GM18502 (cell line): ENCODE measurements around the gene AMHR2.

Source experiments
- ATAC-seq: cut with Tn5 transposase; IDR thresholded peaks from one replicate; pipeline ENCODE4 v1.9.1; 2021; ENCODE audit warnings: mild to moderate bottlenecking; ENCODE audit not compliant: unreplicated experiment, poor library complexity

The AMHR2 gene

DNA sequence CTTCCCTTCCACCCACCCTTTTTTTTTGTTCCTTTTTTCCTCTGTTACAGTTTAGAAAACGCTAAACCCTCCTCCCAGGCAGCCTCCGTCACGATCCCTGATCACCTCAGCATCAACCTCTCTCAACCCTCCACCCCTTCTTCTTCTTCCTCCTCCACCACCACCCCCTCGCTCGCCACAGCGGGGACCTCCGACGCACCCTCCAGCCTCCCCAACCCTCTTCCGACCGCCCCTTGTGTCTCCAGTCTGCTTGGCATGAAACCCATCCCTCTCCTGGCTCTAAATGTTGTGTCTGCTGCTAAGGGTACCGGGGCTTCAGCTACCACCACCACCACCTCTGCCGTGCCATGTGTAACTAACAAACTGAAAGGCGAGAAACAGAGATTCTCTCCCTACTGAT is 51.2 kb downstream of the AMHR2 start:
- ATAC-seq = no peak

DNA sequence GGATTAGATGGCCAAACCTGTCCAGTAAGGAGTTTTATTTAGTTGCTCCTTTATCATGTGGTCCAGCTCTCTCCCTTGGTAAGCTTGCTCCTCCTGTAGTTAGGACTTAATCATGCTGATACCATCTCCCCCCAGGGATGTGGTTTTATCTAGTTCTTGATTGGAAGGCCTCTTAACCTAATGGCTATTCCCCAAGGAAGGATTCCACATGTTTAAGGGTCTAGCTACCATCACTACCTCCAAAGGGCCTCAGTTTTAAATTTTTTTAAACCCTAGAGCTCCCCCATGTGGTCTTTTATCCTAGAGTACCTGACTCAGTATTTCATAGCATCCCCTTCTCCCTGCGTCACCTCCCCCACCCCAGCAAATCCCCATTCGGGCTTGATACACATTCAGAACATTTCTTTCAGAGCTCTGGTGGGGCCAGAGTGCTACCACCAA is 53.1 kb downstream of the AMHR2 start:
- no peak for ATAC-seq

DNA sequence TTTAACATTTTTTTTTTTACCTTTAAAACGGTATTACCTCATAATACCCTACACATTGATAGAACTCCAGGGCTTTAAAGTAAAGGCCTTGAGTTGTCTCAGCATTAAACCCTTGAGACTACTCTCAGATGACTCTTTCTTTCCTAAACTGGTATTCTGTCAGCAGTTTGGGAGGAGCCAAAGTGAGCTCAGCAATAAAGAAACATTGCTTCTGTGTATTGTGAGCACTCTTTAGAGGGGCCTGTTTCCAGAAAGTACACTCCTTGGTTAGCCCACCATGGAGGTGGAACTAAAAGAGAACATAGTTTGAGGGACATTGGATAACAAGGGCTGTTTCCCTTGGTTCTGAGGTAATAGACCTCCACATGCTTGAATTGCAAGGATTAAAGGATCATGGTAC is 55.2 kb downstream of the AMHR2 start:
- ATAC-seq = no peak

DNA sequence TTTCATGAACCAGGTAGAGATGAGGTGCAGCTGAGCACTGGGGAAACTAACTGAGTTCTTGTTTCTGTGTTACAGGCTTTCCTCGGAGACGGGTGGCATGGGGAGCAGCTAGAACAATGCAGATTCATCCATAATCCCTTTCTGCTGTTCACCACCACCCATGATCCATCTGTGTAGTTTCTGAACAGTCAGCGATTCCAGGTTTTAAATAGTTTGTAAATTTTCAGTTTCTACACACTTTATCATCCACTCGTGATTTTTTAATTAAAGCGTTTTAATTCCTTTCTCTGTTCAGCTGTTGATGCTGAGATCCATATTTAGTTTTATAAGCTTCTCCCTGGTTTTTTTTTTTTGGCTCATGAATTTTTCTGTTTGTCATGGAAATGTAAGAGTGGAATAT is 55.7 kb downstream of the AMHR2 start:
- ATAC-seq = no peak

DNA sequence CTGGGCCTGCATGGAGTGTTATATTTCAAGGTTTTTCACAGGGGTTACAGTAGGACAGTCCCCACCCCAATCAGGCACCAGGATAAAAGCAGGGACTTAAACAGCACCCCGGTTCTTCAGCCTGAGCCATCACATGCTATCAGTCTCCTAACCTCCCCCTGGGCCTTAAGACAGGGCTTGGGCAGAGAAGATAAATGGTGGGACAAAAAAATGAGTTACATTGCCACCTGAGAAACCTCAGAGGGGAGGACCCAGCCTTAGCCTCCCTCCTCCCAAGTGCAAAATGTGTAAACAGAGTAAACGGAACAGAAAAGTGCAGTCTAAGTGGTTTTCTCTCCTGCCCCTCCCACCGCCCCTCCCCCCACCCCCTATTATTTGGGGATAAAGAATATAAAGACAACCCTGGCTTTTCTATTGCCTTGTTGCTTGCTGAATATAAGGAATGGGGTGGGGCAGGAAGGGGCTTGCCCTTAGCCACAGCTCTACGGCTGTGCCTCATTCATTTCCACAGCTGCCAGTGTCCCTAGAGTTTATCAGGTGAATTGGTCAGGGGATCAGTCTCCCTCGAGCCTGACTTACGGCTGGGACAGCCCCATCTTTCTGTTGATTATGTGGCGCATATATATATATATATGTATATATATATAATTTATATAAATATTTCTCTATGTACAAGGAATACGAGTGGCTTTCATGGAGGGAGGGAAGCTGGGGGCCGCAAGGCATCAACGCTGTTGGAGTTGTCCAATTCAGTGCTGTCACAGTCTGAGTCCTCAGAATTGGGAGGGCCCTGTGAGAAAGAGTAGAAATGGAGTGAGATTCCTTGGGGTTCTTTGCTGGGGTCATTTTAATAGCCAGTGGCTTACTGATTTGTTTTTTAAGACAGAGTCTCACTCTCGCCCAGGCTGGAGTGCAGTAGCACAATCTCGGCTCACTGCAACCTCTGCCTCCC is 57.1 kb downstream of the AMHR2 start:
- ATAC-seq = no peak
